ENCODE measurements around the gene TSHR.

TSHR gene

DNA sequence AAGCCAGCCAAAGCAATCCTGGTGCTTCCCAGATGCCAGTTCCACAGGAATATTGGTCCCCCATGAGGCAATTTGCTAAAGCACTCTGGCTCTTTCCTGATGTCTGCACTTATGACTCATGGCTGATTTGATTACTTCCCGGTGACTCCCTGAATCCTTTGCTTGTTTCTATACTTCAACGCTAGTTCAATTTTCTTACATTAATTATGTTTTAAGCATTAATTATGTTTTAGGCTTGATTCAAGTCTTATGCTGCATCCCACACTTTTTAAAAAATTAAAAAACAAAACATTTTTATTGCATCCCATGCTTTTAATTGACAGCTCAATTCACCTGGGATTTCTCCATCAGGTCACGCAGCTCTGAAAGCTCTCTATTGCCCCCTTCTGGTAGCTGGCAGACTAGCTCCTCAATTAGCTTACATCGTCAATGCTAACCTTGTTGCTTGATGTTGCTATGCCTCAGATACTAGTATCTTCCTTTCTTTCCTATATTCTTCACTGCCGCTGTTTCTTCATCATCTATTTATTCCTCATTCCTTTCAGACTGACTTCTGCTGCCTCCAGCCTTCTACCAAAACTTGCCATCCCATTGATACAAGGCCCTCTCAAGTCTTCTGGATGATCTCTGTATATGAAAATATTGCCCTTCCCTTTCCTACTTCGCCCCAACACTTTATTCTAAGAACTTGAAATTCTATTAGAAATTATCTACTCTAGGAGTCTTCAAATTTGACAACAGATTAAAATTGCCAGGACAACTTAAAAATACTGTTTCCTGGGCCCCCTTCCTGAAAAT lies 32.0 kb downstream of the TSHR start:
- TF ChIP-seq CTCF (IDR thresholded peaks at IDR 0.05) = peak; percentile 94

DNA sequence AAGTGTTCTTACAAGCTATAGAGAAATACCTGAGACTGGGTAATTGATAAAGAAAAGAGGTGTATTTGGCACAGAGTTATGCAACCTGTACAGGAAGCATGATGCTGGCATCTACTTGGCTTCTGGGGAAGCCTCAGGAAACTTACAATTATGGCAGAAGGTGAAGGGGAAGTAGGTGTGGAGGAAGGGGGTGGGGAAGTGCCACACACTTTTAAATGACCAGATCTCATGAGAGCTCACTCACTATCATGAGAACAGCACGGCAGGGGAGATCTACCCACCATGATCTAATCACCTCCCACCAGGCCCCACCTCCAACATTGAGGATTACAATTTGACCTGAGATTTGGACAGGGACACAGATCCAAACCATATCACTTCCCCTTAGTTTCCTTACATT lies 32.8 kb downstream of the TSHR start:
- no peak for TF ChIP-seq CTCF (IDR thresholded peaks at IDR 0.05)

DNA sequence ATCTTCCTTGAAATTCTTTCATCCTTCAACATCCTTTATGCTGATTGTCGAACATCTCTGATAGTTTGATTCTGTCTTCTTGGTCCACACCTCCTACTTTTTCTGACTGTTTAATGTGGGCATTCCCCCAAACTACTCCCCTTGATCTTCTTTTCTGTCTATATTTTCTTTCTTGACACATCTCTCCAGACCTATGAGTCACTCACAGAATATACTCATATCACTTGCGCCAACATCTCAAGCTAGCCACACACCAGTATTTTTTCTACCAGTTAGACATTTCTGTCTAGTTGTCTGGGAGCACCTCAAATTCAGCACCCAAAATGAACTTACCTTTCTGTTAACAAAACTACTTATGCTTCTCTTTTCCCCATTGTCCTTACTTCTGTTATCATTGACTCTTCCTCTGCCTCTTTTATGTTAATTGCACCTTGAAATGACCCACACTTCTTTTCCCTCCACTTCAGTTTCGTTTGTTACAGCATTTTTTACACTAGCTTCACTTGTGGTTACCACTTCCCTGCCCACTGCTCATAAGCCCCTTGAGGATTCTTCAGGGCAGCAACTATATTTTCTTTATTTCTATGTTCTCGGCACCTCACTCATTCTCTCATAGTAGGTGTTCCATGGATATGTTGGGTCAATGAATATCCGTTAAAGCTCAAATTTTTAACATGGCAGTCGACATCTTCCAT lies 33.5 kb downstream of the TSHR start:
- TF ChIP-seq CTCF (IDR thresholded peaks at IDR 0.05) = no peak

DNA sequence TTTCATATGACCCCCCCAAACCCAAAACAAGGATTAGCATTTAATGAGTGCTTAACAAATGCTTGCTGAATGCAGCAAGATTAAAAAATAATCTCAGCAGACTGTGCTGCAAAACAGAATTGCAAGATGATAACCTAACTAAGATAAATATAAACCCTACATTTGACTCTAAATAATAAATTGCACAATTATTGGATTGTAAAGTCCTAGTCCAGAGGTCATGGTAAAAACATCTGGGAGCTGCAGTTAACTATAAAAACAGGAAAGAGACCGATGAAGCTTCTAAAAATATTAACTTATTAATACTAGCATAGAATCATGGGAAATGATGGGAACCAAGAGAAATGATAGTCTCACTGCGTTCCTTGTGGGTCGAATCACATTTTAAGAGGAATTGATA lies 37.2 kb downstream of the TSHR start:
- no peak for TF ChIP-seq CTCF (IDR thresholded peaks at IDR 0.05)

DNA sequence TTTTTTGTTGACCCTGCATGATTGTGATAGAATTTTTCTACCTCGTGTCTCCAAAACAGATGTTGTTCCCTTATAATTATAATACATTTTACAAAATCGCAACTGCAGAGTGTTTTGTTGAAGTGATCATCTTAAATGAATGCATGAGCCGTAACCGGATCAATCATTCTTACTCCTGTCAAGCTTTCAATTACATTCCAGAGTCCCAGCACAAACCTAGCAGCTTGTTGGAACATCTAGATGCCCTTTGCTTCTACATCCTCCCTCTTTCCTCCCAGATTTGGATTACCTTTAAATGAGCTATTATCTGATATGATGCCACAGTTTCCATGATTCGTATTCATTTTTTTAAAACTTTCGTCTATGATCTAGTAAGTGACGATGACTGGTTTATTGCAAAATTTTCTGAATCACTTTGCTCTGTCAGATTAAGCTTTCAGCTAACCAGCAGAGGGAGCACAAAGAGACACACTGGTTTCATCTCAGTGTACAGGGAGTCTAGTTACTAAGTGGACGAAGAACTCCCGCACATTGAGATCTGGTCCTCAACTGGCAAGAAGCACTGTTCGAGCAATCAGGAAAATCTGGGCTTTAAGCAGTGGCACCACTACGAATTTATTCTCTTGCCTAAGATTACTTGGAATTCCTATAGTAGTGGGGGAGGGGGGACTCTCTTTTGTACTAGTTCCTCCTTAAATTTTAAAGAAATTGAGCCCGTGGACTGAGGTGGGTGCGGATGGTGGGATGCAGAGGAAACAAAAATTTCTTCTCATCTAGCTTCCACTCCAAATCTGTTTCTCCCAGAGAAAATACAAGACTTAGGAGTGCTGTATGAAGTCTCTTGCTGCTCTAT lies 40.9 kb downstream of the TSHR start:
- peak; percentile 78 for TF ChIP-seq CTCF (IDR thresholded peaks at IDR 0.05)

DNA sequence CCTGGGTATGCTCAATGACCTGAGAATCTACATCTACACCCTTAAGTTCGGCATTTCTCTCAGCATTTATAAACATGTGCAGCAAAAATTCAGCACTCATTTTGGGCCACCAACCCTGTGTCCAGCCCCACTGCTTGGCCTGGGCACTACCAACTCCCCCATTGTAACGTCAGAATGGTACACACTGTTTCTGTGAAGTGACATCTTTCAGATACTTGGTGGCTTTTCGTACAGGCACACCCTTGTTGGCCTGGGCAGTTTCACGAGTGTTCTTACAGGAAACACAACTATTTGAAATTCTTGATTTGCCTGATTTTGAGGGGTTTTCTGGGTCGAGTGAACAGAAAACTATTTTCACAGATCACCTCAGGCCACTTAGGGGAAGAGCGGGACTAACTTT lies 46.0 kb downstream of the TSHR start:
- no peak for TF ChIP-seq CTCF (IDR thresholded peaks at IDR 0.05)

DNA sequence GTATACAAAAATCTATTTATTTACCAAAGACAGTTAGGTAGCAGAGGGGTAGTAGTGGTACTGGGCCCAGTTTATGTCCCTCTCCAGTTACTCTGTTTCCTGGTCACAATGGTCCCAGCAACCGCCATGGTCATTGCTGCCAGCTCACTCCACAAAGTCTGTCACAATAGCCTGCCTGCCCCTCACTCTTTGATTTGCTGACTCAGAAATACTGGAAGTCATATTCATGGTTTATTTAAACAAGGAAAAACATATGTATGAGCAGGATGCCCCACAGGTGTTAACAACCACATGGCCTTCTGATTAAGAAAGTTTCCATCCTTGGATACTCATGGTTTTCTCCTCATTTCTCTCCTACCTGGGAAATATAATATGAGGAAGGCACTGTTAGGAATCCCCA lies 49.2 kb downstream of the TSHR start:
- TF ChIP-seq CTCF (IDR thresholded peaks at IDR 0.05) = no peak

Measured in LNCAP (cell line).